Liver (tissue), 3 donors: ENCODE measurements around the gene SPATA31E1.

Experiments
- CTCF ChIP-seq: fragments of 150-350 bp; IDR thresholded peaks from 2 replicates; pipeline ENCODE4 v1.5.1; 2017; ENCODE audit warnings: improper control_type of control experiment, low read depth, low read length; ENCODE audit not compliant: missing input control
- GABPA ChIP-seq, 2 donors: IDR thresholded peaks in 1 of 2; conservative IDR thresholded peaks in 1 of 2; 2 replicates each; pipeline ENCODE4 v1.6.1; 2016; ENCODE audit warnings: antibody characterized with exemption in 2 of 2, mild to moderate bottlenecking in 1 of 2, moderate library complexity in 1 of 2
- JUND ChIP-seq, 2 donors: IDR thresholded peaks; 2 replicates each; pipeline ENCODE4 v1.6.1; 2016; ENCODE audit warnings: antibody characterized with exemption in 2 of 2
- MAX ChIP-seq: IDR thresholded peaks from 2 replicates; pipeline ENCODE4 v1.6.1; 2016; ENCODE audit warnings: antibody characterized with exemption
- RAD21 ChIP-seq, 2 donors: IDR thresholded peaks; 2 replicates each; pipeline ENCODE4 v1.6.1; 2016; ENCODE audit warnings: antibody characterized with exemption in 2 of 2, mild to moderate bottlenecking in 2 of 2
- REST ChIP-seq: IDR thresholded peaks from 2 replicates; pipeline ENCODE4 v1.6.1; 2016; ENCODE audit warnings: antibody characterized with exemption, mild to moderate bottlenecking
- donor health status: healthy.
- donor health status: healthy.

- TF ChIP-seq CTCF (no peak), RAD21 (IDR thresholded peaks at IDR 0.05) (no peak), MAX (no peak), GABPA (IDR thresholded peaks at IDR 0.05 in 1 of 2, conservative IDR thresholded peaks at IDR 0.05 in 1 of 2) (no peak), JUND (IDR thresholded peaks at IDR 0.05) (no peak), REST (no peak)
Observed at GRCh38 chr9:87836536-87836935, 46.1 kb upstream of the SPATA31E1 start.
